AG04450 (cell line): ENCODE results near the gene DGCR2. TPM values are rescaled to one million over a fixed set of nuclear protein-coding genes. Genes with fewer than 3 reads are reported as not detected.

Experiments
- CTCF ChIA-PET: fragments of 300-600, 350-600 bp; formaldehyde crosslinking; extraction: SDS; loops from one replicate; lab custom pipeline; 2022; ENCODE audit warnings: antibody characterized with exemption, inconsistent platforms; lab: Charles Lee
- POLR2A ChIA-PET: fragments of 350-600 bp; formaldehyde crosslinking; extraction: SDS; loops from one replicate; lab custom pipeline; 2021; ENCODE audit warnings: antibody characterized with exemption, inconsistent platforms; lab: Yijun Ruan, JAX
- DNase-seq: peaks from one replicate; pipeline ENCODE4 v3.0.0-alpha.2; 2011; ENCODE audit warnings: low read depth, low spot score
- H3K27ac ChIP-seq: one replicate; pipeline ENCODE4 v1.5.1; 2012; ENCODE audit warnings: low read depth, low read length, control low read depth
- H3K27me3 ChIP-seq: one replicate; pipeline ENCODE4 v1.6.0; 2012; ENCODE audit warnings: low read length; ENCODE audit not compliant: control insufficient read depth, insufficient read depth
- H3K4me3 ChIP-seq: 2 replicates; pipeline ENCODE4 v1.5.1; 2011; ENCODE audit warnings: mild to moderate bottlenecking, low read depth, low read length, control low read depth
- H3K9me3 ChIP-seq: 2 replicates; pipeline ENCODE4 v1.5.1; 2012; ENCODE audit warnings: low read length; ENCODE audit not compliant: control insufficient read depth, insufficient read depth
- CTCF ChIP-seq: IDR thresholded peaks from 2 replicates; pipeline ENCODE4 v1.5.1; 2011; ENCODE audit warnings: low read depth, low read length, control low read depth, inconsistent platforms
- polyA plus RNA-seq: library from polyadenylated mRNA; depleted of rRNA; stranded (reverse); fragments of >200 nt; gene quantifications from 2 replicates; pipeline ENCODE4 v1.2.3, GENCODE V29; 2011

The DGCR2 gene
- polyA plus RNA-seq, 1 experiment, result 23.0 TPM

- H3K4me3 ChIP-seq, result no peak overlapping the region
- H3K27ac ChIP-seq, result no peak overlapping the region
- no peak for TF ChIP-seq CTCF
- CTCF ChIA-PET, result no interaction called here
- POLR2A ChIA-PET, result no interaction called here
- DNase-seq, result no peak
- no peaks in the 10 kb centered on the region for H3K9me3 ChIP-seq
- no peaks in the 10 kb centered on the region for H3K27me3 ChIP-seq
These were observed 78.8 kb downstream of the DGCR2 start for GRCh38 chr22:19043121-19044085.

GRCh38 chr22:19042285-19043120 is 79.7 kb downstream of the DGCR2 start:
- Histone ChIP-seq H3K27me3 (no peaks in the 10 kb centered on the region), H3K9me3 (no peaks in the 10 kb centered on the region), H3K27ac (no peak overlapping the region), H3K4me3 (no peak overlapping the region)
- ChIA-PET CTCF (no interaction called here), POLR2A (no interaction called here)
- TF ChIP-seq CTCF, result no peak
- DNase-seq, result no peak

- ChIA-PET CTCF (no interaction called here), POLR2A (no interaction called here)
- DNase-seq, result no peak
These were observed 80.5 kb downstream of the DGCR2 start for GRCh38 chr22:19041704-19042074.

GRCh38 chr22:19040888-19041703 is 81.1 kb downstream of the DGCR2 start:
- CTCF ChIA-PET, result no interaction called here
- TF ChIP-seq CTCF, result no peak
- no peaks in the 10 kb centered on the region for H3K9me3 ChIP-seq
- no peak overlapping the region for H3K27ac ChIP-seq
- H3K27me3 ChIP-seq, result no peaks in the 10 kb centered on the region
- POLR2A ChIA-PET, result no interaction called here
- no peak overlapping the region for H3K4me3 ChIP-seq
- no peak for DNase-seq

More at GRCh38 chr22:19041704-19042074, 80.5 kb downstream of the DGCR2 start:
- Histone ChIP-seq H3K27ac (no peak overlapping the region), H3K9me3 (no peaks in the 10 kb centered on the region), H3K27me3 (no peaks in the 10 kb centered on the region), H3K4me3 (no peak overlapping the region)
- no peak for TF ChIP-seq CTCF
